HepG2 (cell line): Measurements from ENCODE around the gene CBLC. TPM values are rescaled to one million over a fixed set of nuclear protein-coding genes. Genes with fewer than 3 reads are reported as not detected.

ENCODE experiments used
- ATAC-seq: fragments of 200-7000 bp; cut with Tn5 transposase; 3 replicates; pipeline ENCODE4 v1.9.1; 2020; ENCODE audit warnings: mild to moderate bottlenecking, moderate library complexity
- BruUV-seq: library from RNA; stranded (reverse); fragments of 400-500 nt; replicated peaks from 2 replicates; lab custom pipeline; 2021; lab: Mats Ljungman, UMichigan
- CTCF ChIA-PET: fragments of 300-600 bp; formaldehyde crosslinking; extraction: SDS; loops from one replicate; lab custom pipeline; 2021; ENCODE audit warnings: low total read pairs, inconsistent platforms, low intra/inter-chr PET ratio; lab: Yijun Ruan, JAX
- POLR2A ChIA-PET: fragments of 350-600 bp; sonication (Branson Sonifier 250); formaldehyde crosslinking; loops from one replicate; lab custom pipeline; 2020; ENCODE audit warnings: antibody characterized with exemption, inconsistent platforms; lab: Yijun Ruan, JAX
- DNase-seq: peaks from one replicate; pipeline ENCODE4 v3.0.0-alpha.2; 2015; ENCODE audit warnings: low spot score
- FAIRE-seq: peaks from 3 replicates; lab custom pipeline; 2011; peaks lifted over from hg19 to GRCh38; lab: Jason Lieb, UNC
- H2AFZ ChIP-seq: one replicate; pipeline ENCODE4 v1.6.1; 2011; ENCODE audit warnings: low read length, inconsistent platforms
- H3K27ac ChIP-seq: fragments of 300-600 bp; 3 replicates; pipeline ENCODE4 v1.8.0; 2011; ENCODE audit warnings: mixed run types, mild to moderate bottlenecking, mixed read lengths, low read length, inconsistent platforms; ENCODE audit not compliant: insufficient read depth; ENCODE audit errors: extremely low read length
- H3K27me3 ChIP-seq, 2 experiments: fragments of 200-600 bp in 1 of 2; 2 replicates in 1 of 2; 3 replicates in 1 of 2; pipeline versions ENCODE4 v1.6.0 to v1.8.0; 2011; ENCODE audit warnings: low read length in 2 of 2, mild to moderate bottlenecking in 2 of 2, moderate library complexity in 2 of 2, inconsistent platforms in 1 of 2; ENCODE audit not compliant: insufficient read depth in 2 of 2, control insufficient read depth in 1 of 2
- H3K36me3 ChIP-seq, 2 experiments: fragments of 200-600 bp in 1 of 2; replicated peaks in 1 of 2; 2 replicates in 1 of 2; 3 replicates in 1 of 2; pipeline versions ENCODE4 v1.5.1 to v1.8.0; 2011; ENCODE audit warnings: low read length in 2 of 2, inconsistent platforms in 1 of 2; ENCODE audit not compliant: insufficient read depth in 2 of 2, control insufficient read depth in 1 of 2
- H3K4me1 ChIP-seq: 2 replicates; pipeline ENCODE4 v1.5.1; 2012; ENCODE audit warnings: low read length, inconsistent platforms; ENCODE audit not compliant: insufficient read depth
- H3K4me2 ChIP-seq: 2 replicates; pipeline ENCODE4 v1.6.0; 2011; ENCODE audit warnings: low read depth, low read length, inconsistent platforms
- H3K4me3 ChIP-seq, 3 experiments: fragments of 200-600 bp in 1 of 3; sonication (generic), shearing (Covaris generic) in 1 of 3; replicated peaks in 1 of 3; 2 replicates each; pipeline ENCODE4 v1.5.1; 2011 to 2016; ENCODE audit warnings: low read length in 3 of 3, inconsistent platforms in 2 of 3, low read depth in 2 of 3, mild to moderate bottlenecking in 2 of 3, control low read depth in 1 of 3, mixed read lengths in 1 of 3; ENCODE audit not compliant: insufficient read depth in 1 of 3
- H3K79me2 ChIP-seq: one replicate; pipeline ENCODE4 v1.6.1; 2011; ENCODE audit warnings: low read length, inconsistent platforms; ENCODE audit not compliant: insufficient read depth
- H3K9ac ChIP-seq: 2 replicates; pipeline ENCODE4 v1.6.0; 2011; ENCODE audit warnings: mild to moderate bottlenecking, low read depth, low read length, inconsistent platforms; ENCODE audit not compliant: insufficient read depth
- H3K9me3 ChIP-seq: 2 replicates; pipeline ENCODE4 v1.5.1; 2012; ENCODE audit warnings: mild to moderate bottlenecking, low read length
- H4K20me1 ChIP-seq: 2 replicates; pipeline ENCODE4 v1.6.0; 2011; ENCODE audit warnings: inconsistent platforms, mild to moderate bottlenecking, low read length, moderate library complexity; ENCODE audit not compliant: insufficient read depth
- ASH2L ChIP-seq: fragments of 300-600, 200-600 bp; sonication (generic); IDR thresholded peaks from 2 replicates; pipeline ENCODE4 v1.7.0; 2017; ENCODE audit warnings: low read depth, mild to moderate bottlenecking, moderate library complexity, mixed read lengths, low read length; ENCODE audit not compliant: insufficient read length
- ATF1 ChIP-seq: IDR thresholded peaks from 2 replicates; pipeline ENCODE4 v1.6.1; 2016; ENCODE audit warnings: mild to moderate bottlenecking, control low read depth
- E2F1 ChIP-seq: sonication (generic); formaldehyde crosslinking; IDR thresholded peaks from 2 replicates; pipeline ENCODE4 v1.5.0; 2020; ENCODE audit warnings: missing genetic modification reagents
- KLF12 ChIP-seq: sonication (generic); formaldehyde crosslinking; IDR thresholded peaks from 2 replicates; pipeline ENCODE4 v1.4.0; 2020; ENCODE audit warnings: missing genetic modification reagents, borderline replicate concordance
- MATR3 ChIP-seq: sonication (generic); formaldehyde crosslinking; IDR thresholded peaks from 2 replicates; pipeline ENCODE4 v1.4.0; 2020; ENCODE audit warnings: missing genetic modification reagents
- NKX3-1 ChIP-seq: sonication (generic); formaldehyde crosslinking; IDR thresholded peaks from 2 replicates; pipeline ENCODE4 v1.5.0; 2020; ENCODE audit warnings: missing genetic modification reagents
- PAF1 ChIP-seq: IDR thresholded peaks from 2 replicates; pipeline ENCODE4 v1.6.1; 2016; ENCODE audit warnings: missing genetic modification reagents, missing compliant biosample characterization
- SMARCE1 ChIP-seq: fragments of 450-650 bp; IDR thresholded peaks from 2 replicates; pipeline ENCODE4 v1.6.1; 2017; ENCODE audit warnings: borderline replicate concordance
- STAG1 ChIP-seq: sonication (generic); formaldehyde crosslinking; IDR thresholded peaks from 2 replicates; pipeline ENCODE4 v1.4.0; 2020; ENCODE audit warnings: missing genetic modification reagents
- STAT5B ChIP-seq: sonication (generic); formaldehyde crosslinking; IDR thresholded peaks from 2 replicates; pipeline ENCODE4 v1.4.0; 2020; ENCODE audit warnings: missing genetic modification reagents
- ZBTB20 ChIP-seq: sonication (generic); formaldehyde crosslinking; IDR thresholded peaks from 2 replicates; pipeline ENCODE4 v1.8.1; 2023; ENCODE audit warnings: missing genetic modification reagents, low read depth, mild to moderate bottlenecking, borderline replicate concordance
- ZBTB46 ChIP-seq: sonication (generic); formaldehyde crosslinking; IDR thresholded peaks from 2 replicates; pipeline ENCODE4 v1.4.0; 2020; ENCODE audit warnings: mild to moderate bottlenecking, missing genetic modification reagents, borderline replicate concordance
- ZGPAT ChIP-seq: IDR thresholded peaks from 2 replicates; pipeline ENCODE4 v1.6.1; 2016; ENCODE audit warnings: mild to moderate bottlenecking
- ZMYM3 ChIP-seq: sonication (generic); formaldehyde crosslinking; IDR thresholded peaks from 2 replicates; pipeline ENCODE4 v1.5.1; 2020; ENCODE audit warnings: mild to moderate bottlenecking, missing genetic modification reagents
- ZNF343 ChIP-seq: sonication (generic); formaldehyde crosslinking; IDR thresholded peaks from 2 replicates; pipeline ENCODE4 v1.4.0; 2020; ENCODE audit warnings: mild to moderate bottlenecking, missing genetic modification reagents
- ZNF7 ChIP-seq: IDR thresholded peaks from 2 replicates; pipeline ENCODE4 v1.6.1; 2016; ENCODE audit warnings: missing biosample characterization, missing genetic modification reagents
- ZNF768 ChIP-seq: sonication (generic); formaldehyde crosslinking; IDR thresholded peaks from 2 replicates; pipeline ENCODE4 v1.4.0; 2020; ENCODE audit warnings: missing genetic modification reagents
- WGBS: methylation state at CpG from one replicate; pipeline ENCODE4 v1.1.6; 2017; ENCODE audit warnings: low lambda C conversion rate; 5-methylcytosine and 5-hydroxymethylcytosine counted together
- in situ Hi-C: cut with HindIII; loops from 2 replicates; pipeline ENCODE4 v1.10.0; 2017; ENCODE audit warnings: low pct_unique_long_range_greater_than_20kb; ENCODE audit not compliant: extremely low pct_ligation_motif_present
- intact Hi-C: fragments of 100-400 bp; cut with micrococcal nuclease; formaldehyde crosslinking; loops from one replicate; pipeline ENCODE4 v1.10.0; 2022; ENCODE audit not compliant: unreplicated experiment
- polyA plus RNA-seq, 8 experiments: library from polyadenylated mRNA; depleted of rRNA in 3 of 8; stranded (reverse) in 7 of 8; unstranded in 1 of 8; fragments of >200 nt; fragmentation: Illumina TruSeq in 4 of 8; extraction: Trizol in 4 of 8; gene quantifications; 2 replicates each; pipeline versions ENCODE4 v1.2.1 to v1.2.3, GENCODE V29; 2011 to 2016; ENCODE audit warnings: low read depth in 4 of 8, missing spikeins in 1 of 8, mixed read lengths in 1 of 8; ENCODE audit not compliant: insufficient read depth in 1 of 8
- total RNA-seq, 5 experiments: library from RNA; depleted of rRNA; stranded (reverse); fragments of >200 nt; fragmentation: Illumina TruSeq; extraction: Trizol; gene quantifications; 2 replicates each; pipeline ENCODE4 v1.2.3, GENCODE V29; 2016; ENCODE audit warnings: low read depth in 1 of 5

Gene CBLC
- total and polyA plus RNA-seq, 2 of the 13 experiments (the other 11 are each of a cell fraction or from before 2014, with no cell fraction given), result 1.8 to 2.6 TPM

- no peaks in the 10 kb centered on the region for H3K9me3 ChIP-seq
- CTCF ChIA-PET, result interaction anchor here (2.5 kb wide), 1 partner anchor 22 kb away, joined by 28 read pairs; the partner anchor contains the start of gene BCAM
- intact Hi-C loops (loop anchor here (2.0 kb wide), 1 partner anchor 23 kb away; the partner anchor contains the start of gene BCAM), in situ Hi-C loops (no loop called here)
- H3K79me2 ChIP-seq, result no peaks in the 10 kb centered on the region
- BruUV-seq, result no TSS peak
- H2AFZ ChIP-seq, result no peak overlapping the region
- DNase-seq (no peak), FAIRE-seq (no peak), ATAC-seq (no peak)
- no peak overlapping the region for H3K27ac ChIP-seq
- no peaks in the 10 kb centered on the region for H3K36me3 ChIP-seq
- WGBS, result 95% methylated on average over 15 of the region's 15 CpGs
- H3K9ac ChIP-seq, result no peak overlapping the region
- no peaks in the 10 kb centered on the region for H3K27me3 ChIP-seq
- POLR2A ChIA-PET, result no interaction called here
- no peaks in the 10 kb centered on the region for H4K20me1 ChIP-seq
- H3K4me3 ChIP-seq, result no peak overlapping the region
- TF ChIP-seq ZGPAT (CRISPR knock-in tag), result no peak
- no peak for TF ChIP-seq ASH2L
- no peak for TF ChIP-seq ZNF343 (CRISPR knock-in tag)
- no peak overlapping the region for H3K4me2 ChIP-seq
- H3K4me1 ChIP-seq, result peaks cover 28% of the 10 kb centered on the region
Measured at GRCh38 chr19:44785993-44786392, 8.3 kb downstream of the CBLC start.

- Histone ChIP-seq H3K27me3 (no peaks in the 10 kb centered on the region), H3K79me2 (no peaks in the 10 kb centered on the region), H3K4me1 (peaks cover 33% of the 10 kb centered on the region), H3K9ac (no peak overlapping the region), H2AFZ (no peak overlapping the region), H3K36me3 (no peaks in the 10 kb centered on the region), H3K9me3 (no peaks in the 10 kb centered on the region), H3K4me2 (no peak overlapping the region), H3K27ac (no peak overlapping the region), H4K20me1 (no peaks in the 10 kb centered on the region), H3K4me3 (no peak overlapping the region)
- POLR2A ChIA-PET, result interaction anchor here (1.3 kb wide), 1 partner anchor 18 kb away, joined by 3 read pairs; no protein-coding TSS in a partner anchor
- FAIRE-seq (no peak), DNase-seq (no peak), ATAC-seq (no peak)
- intact Hi-C loops (no loop called here), in situ Hi-C loops (no loop called here)
- TF ChIP-seq KLF12 (CRISPR knock-in tag), result no peak
- TF ChIP-seq NKX3-1 (CRISPR knock-in tag), result no peak
- TF ChIP-seq STAT5B (CRISPR knock-in tag), result no peak
- TF ChIP-seq SMARCE1, result no peak
- TF ChIP-seq ZBTB20 (CRISPR knock-in tag), result no peak
- TF ChIP-seq MATR3 (CRISPR knock-in tag), result no peak
- peak; percentile 96 for TF ChIP-seq ZNF768 (CRISPR knock-in tag)
- TF ChIP-seq E2F1 (CRISPR knock-in tag), result no peak
- no peak for TF ChIP-seq ZNF7 (CRISPR knock-in tag)
- TF ChIP-seq PAF1 (CRISPR knock-in tag), result no peak
- TF ChIP-seq ZBTB46, result no peak
- TF ChIP-seq ATF1 (CRISPR knock-in tag), result no peak
- no peak for TF ChIP-seq STAG1 (CRISPR knock-in tag)
- peak; percentile 54; the same call in 1 of the 2 replicates for TF ChIP-seq ZMYM3
- BruUV-seq, result no TSS peak
- WGBS, result 100% methylated on average over 6 of the region's 6 CpGs
- CTCF ChIA-PET, result no interaction called here
Measured at GRCh38 chr19:44788971-44789370, 11.3 kb downstream of the CBLC start.
